GM12864 (cell line): ENCODE measurements around the gene OPN3.

ENCODE experiments used
- DNase-seq: peaks from one replicate; pipeline ENCODE4 v3.0.0-alpha.2; 2011; ENCODE audit warnings: low read depth
- H3K4me3 ChIP-seq: 2 replicates; pipeline ENCODE4 v1.5.1; 2011; ENCODE audit warnings: mild to moderate bottlenecking, low read depth, low read length, control low read depth
- TF ChIP-seq, protein P1 (sequence below): IDR thresholded peaks from 2 replicates; pipeline ENCODE4 v1.5.1; 2011; ENCODE audit warnings: low read depth, mild to moderate bottlenecking, moderate library complexity, low read length, control low read depth, inconsistent platforms; ENCODE audit errors: missing control alignments

The OPN3 gene

DNA sequence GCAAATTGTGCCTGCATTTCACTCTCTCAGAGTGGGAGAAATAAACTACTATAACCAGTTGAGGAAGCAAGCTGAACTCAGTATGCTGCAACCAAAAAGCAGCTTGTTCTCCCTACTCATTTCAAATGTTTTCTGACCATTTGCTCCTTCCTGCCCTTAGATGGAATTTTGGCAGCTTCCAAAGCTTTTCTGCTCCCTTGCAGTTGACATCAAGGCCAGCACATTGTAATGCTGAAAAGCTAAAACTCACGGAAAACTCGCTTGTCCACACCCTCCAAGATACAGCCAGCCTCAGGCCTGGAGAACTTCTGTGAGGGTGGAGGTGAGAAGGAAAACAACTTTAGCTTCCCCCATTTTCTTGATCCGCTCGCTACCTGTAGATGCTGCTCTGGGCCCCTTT, 5.0 kb upstream of the OPN3 start:
- TF ChIP-seq, protein P1, sequence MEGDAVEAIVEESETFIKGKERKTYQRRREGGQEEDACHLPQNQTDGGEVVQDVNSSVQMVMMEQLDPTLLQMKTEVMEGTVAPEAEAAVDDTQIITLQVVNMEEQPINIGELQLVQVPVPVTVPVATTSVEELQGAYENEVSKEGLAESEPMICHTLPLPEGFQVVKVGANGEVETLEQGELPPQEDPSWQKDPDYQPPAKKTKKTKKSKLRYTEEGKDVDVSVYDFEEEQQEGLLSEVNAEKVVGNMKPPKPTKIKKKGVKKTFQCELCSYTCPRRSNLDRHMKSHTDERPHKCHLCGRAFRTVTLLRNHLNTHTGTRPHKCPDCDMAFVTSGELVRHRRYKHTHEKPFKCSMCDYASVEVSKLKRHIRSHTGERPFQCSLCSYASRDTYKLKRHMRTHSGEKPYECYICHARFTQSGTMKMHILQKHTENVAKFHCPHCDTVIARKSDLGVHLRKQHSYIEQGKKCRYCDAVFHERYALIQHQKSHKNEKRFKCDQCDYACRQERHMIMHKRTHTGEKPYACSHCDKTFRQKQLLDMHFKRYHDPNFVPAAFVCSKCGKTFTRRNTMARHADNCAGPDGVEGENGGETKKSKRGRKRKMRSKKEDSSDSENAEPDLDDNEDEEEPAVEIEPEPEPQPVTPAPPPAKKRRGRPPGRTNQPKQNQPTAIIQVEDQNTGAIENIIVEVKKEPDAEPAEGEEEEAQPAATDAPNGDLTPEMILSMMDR, result no peak
- H3K4me3 ChIP-seq, result no peak overlapping the region
- DNase-seq, result no peak

DNA sequence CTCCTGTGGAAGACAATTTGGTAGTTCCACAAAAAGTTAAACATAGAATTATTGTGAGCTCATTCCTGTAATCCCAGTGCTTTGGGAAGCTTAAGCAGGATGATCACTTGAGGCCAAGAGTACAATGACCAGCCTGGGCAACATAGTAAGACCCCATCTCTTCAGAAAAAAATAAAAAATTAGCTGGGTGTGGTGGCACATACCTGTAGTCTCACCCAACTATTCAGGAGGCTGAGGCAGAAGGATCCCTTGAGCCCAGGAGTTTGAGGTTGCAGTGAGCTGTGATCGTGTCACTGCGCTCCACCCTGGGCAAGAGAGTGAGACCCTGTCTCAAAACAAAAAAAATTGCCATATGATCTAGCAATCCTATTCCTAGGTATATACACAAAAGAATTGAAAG, 4.1 kb upstream of the OPN3 start:
- no peak for DNase-seq
- TF ChIP-seq, protein P1, result no peak
- H3K4me3 ChIP-seq, result no peak overlapping the region

DNA sequence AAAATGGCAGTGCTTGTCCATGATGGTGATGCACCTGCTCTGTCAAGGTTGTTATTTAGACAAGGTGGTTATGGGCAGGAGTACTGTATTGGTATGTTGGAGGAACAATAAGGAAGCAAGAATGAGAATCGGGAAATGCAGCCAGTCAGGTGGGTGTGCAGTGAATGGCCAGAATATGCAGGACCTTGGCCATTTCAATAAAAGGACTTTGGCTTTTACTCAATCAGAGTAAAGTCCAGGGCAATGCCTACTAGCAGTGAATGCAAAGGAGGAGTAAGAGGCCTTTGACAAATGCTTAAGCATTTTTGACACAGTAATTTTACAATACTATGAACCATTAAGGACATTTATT, 2.4 kb upstream of the OPN3 start:
- no peak overlapping the region for H3K4me3 ChIP-seq
- no peak for DNase-seq
- TF ChIP-seq, protein P1, result no peak

DNA sequence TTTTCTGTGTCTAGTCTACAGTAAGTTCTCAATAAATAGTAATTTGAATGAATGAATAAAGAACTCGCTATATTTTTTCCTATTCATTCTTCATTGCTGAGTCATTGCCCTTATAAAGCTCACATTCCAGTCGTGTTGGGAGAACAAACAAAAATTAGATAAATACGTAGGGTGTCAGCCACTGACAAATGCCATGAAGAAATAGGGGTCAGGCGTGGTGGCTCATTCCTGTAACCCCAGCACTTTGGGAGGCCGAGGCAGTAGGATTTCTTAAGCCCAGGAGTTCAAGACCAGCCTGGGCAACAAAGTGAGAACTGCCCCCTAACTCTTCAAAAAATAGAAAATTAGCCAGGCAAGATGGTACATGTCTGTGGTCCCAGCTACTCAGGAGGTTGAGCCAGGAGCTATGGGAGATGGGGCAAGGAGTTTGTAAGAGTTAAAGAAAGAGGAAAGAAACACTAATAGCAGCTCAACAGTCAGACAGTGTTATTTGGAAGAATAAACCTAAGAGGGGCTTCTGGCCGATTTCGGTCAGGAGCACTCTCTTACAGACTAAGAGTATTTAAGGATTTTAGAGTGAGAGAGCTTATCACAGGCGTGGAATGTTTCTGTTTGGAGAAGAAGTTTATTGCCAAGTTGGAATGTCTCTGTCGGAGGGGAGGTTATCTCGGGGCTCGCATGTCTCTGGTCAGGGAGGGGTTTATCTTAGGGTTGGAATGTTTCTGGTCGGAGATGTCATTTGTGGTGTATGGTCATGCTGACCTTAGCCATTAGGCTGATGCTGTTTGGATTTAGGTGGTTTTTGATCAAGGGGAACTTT, 1.8 kb upstream of the OPN3 start:
- TF ChIP-seq, protein P1, result no peak
- no peak for DNase-seq
- H3K4me3 ChIP-seq, result no peak overlapping the region

DNA sequence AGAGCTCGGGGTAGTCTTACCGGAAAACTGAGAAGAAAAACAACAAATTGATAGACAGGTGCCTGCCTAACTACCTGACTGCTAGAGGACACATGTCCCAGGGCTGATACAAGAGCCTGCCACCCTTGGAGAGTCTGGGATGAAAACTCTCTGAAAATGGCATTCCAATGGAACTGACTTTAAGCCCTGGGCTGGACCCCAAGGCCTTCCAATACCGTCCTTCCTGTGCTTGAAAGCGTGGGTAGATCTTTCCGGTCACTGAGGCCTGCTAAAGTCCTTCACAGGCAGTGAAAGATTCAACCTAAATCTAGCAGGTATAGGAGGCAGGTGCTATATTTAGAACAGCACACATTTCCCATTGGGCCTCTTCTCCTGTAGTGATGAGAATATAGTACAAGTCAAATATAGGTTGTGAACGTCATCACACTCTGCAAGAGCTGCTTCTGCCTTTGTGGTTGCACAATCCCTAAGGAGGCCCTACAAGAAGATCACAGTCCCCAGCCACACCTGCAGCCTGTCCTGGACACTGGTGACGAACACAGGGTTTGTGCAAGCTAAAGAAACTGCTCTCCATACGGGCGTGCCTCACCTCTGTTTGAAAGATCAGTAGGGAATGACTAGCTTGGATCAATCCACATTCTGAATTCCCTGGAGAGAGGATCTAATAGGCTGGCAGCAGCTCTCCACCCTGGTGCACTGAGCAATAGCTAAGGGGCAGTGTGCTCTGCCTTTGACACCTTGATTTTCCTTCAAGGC, 876 bp upstream of the OPN3 start:
- no peak for DNase-seq
- TF ChIP-seq, protein P1, result no peak
- H3K4me3 ChIP-seq, result peak overlapping the region; percentile 53; the same call in 1 of the 2 replicates

DNA sequence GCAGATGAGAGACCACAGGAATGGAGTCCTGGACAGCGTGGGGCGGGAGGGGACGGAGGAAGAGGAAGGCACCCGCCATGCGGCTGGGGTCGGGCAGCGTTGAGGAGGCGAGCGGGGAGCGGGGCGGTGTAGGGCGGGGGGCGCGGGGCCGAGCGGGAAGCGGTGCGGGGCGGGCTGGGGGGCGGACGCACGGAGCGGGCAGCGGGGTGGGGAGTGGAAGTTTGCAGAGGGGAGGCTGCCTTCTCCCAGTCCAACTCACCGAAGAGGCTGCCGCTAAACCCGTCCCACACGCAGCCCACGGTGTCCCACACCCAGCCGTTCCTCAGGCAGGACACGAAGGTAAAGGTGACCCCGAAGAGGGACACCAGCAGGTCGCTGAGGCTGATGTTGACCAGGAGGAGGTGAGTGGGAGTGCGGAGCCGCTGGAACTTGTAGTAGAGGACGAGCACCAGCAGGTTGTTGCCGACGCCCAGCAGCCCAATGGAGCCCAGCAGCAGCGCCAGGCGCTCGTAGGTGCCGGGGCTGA, 483 bp downstream of the OPN3 start:
- TF ChIP-seq, protein P1, result peak; percentile 3
- peak overlapping the region; percentile 89 for H3K4me3 ChIP-seq
- DNase-seq, result no peak
